AML-193 (cell line): ENCODE results near the gene LY6G6F.

ENCODE experiments used
- DNase-seq, 2 experiments: peaks; one replicate each; lab custom pipeline; 2025; lab: John Stamatoyannopoulos, UW

The LY6G6F gene

GRCh38 chr6:31723980-31724691 is 17.5 kb downstream of the LY6G6F start:
- no peak for DNase-seq

- peak; percentile 48 to 54 for DNase-seq
Measured at GRCh38 chr6:31725502-31726350, 19.1 kb downstream of the LY6G6F start.

- DNase-seq, result no peak
Measured at GRCh38 chr6:31727034-31727716, 20.5 kb downstream of the LY6G6F start.

- DNase-seq, result peak; percentile 89 to 95
Measured at GRCh38 chr6:31727717-31728671, 21.3 kb downstream of the LY6G6F start.

- no peak for DNase-seq
Measured at GRCh38 chr6:31728767-31729514, 22.3 kb downstream of the LY6G6F start, which contains the start of gene DDAH2. DDAH2 (minus strand) TSS chr6:31729299; CDS start chr6:31729161, 138 bp downstream.

GRCh38 chr6:31729515-31729978 is 22.9 kb downstream of the LY6G6F start:
- DNase-seq, result peak; percentile 56 to 74

GRCh38 chr6:31729979-31730630 is 23.4 kb downstream of the LY6G6F start:
- DNase-seq, result peak; percentile 34 to 57

GRCh38 chr6:31730631-31731086 is 24.0 kb downstream of the LY6G6F start:
- DNase-seq, result no peak

- DNase-seq, result no peak
Measured at GRCh38 chr6:31732029-31732428, 25.4 kb downstream of the LY6G6F start.

- no peak for DNase-seq
Measured at GRCh38 chr6:31733734-31734133, 27.1 kb downstream of the LY6G6F start.

GRCh38 chr6:31734247-31734820 is 27.7 kb downstream of the LY6G6F start:
- no peak for DNase-seq

GRCh38 chr6:31734821-31735406 is 28.2 kb downstream of the LY6G6F start:
- peak; percentile 74 to 81 for DNase-seq

GRCh38 chr6:31736021-31736767 is 29.5 kb downstream of the LY6G6F start, which contains the start of gene CLIC1:
CLIC1 (minus strand) TSS chr6:31736530; CDS start chr6:31736300, 230 bp downstream.
- DNase-seq, result peak; percentile 89 to 92

- no peak for DNase-seq
Measured at GRCh38 chr6:31736768-31737314, 30.2 kb downstream of the LY6G6F start.

GRCh38 chr6:31737315-31737990 is 30.8 kb downstream of the LY6G6F start:
- DNase-seq, result peak; percentile 53 to 60

- peak; percentile 98 to 99 for DNase-seq
Measured at GRCh38 chr6:31737991-31738979, 31.6 kb downstream of the LY6G6F start.
